K562 (cell line): ENCODE results near the gene KLF17. TPM values are rescaled to one million over a fixed set of nuclear protein-coding genes. Genes with fewer than 3 reads are reported as not detected.

Experiments
- ATAC-seq: fragments of 200-7000 bp; cut with Tn5 transposase; 3 replicates; pipeline ENCODE4 v1.9.1; 2020; ENCODE audit warnings: moderate library complexity
- BruUV-seq: library from RNA; stranded (reverse); fragments of 400-500 nt; replicated peaks from 2 replicates; lab custom pipeline; 2021; lab: Mats Ljungman, UMichigan
- CTCF ChIA-PET: fragments of 300-600 bp; formaldehyde crosslinking; extraction: SDS; loops from one replicate; lab custom pipeline; 2021; ENCODE audit warnings: low intra/inter-chr PET ratio; lab: Yijun Ruan, JAX
- POLR2A ChIA-PET: fragments of 300-600, 350-650 bp; sonication (Branson Sonifier 250); formaldehyde crosslinking; extraction: SDS; loops from one replicate; lab custom pipeline; 2021; ENCODE audit warnings: antibody characterized with exemption, inconsistent platforms; lab: Yijun Ruan, JAX
- DNase-seq, 4 experiments: peaks; one replicate each; pipeline versions ENCODE4 v3.0.0 to v3.0.0-alpha.2; 2011 to 2018; ENCODE audit warnings: low spot score in 3 of 4, mixed read lengths in 3 of 4; ENCODE audit errors: extremely low read depth in 1 of 4
- FAIRE-seq: peaks from 2 replicates; lab custom pipeline; 2011; peaks lifted over from hg19 to GRCh38; lab: Jason Lieb, UNC
- H2AFZ ChIP-seq: 2 replicates; pipeline ENCODE4 v1.6.0; 2011; ENCODE audit warnings: low read depth, low read length, control low read depth, inconsistent platforms
- H3K27ac ChIP-seq: fragments of 200-600 bp; 3 replicates; pipeline ENCODE4 v1.8.0; 2011; ENCODE audit warnings: low read depth, mild to moderate bottlenecking, control low read depth, inconsistent platforms, low read length, moderate library complexity, mixed read lengths; ENCODE audit errors: extremely low read depth
- H3K27me3 ChIP-seq, 2 experiments: fragments of 300-600 bp in 1 of 2; 2 replicates in 1 of 2; 3 replicates in 1 of 2; pipeline versions ENCODE4 v1.6.0 to v1.8.0; 2011; ENCODE audit warnings: inconsistent platforms in 2 of 2, low read length in 2 of 2, mild to moderate bottlenecking in 1 of 2, mixed read lengths in 1 of 2, moderate library complexity in 1 of 2; ENCODE audit not compliant: control insufficient read depth in 2 of 2, insufficient read depth in 2 of 2
- H3K36me3 ChIP-seq: fragments of 300-600 bp; 3 replicates; pipeline ENCODE4 v1.8.0; 2011; ENCODE audit warnings: mild to moderate bottlenecking, low read length, inconsistent platforms; ENCODE audit not compliant: control insufficient read depth, insufficient read depth
- H3K4me1 ChIP-seq, 2 experiments: fragments of 200-600 bp in 1 of 2; replicated peaks in 1 of 2; 2 replicates in 1 of 2; 3 replicates in 1 of 2; pipeline versions ENCODE4 v1.5.1 to v1.8.0; 2011; ENCODE audit warnings: inconsistent platforms in 2 of 2, low read length in 2 of 2, mild to moderate bottlenecking in 1 of 2, mixed read lengths in 1 of 2, moderate library complexity in 1 of 2; ENCODE audit not compliant: control insufficient read depth in 2 of 2, insufficient read depth in 2 of 2
- H3K4me2 ChIP-seq: 2 replicates; pipeline ENCODE4 v1.6.1; 2011; ENCODE audit warnings: low read length, control low read depth, inconsistent platforms, mixed read lengths; ENCODE audit not compliant: insufficient read depth
- H3K4me3 ChIP-seq: fragments of 200-600 bp; sonication (generic), shearing (Covaris generic); 2 replicates; pipeline ENCODE4 v1.5.1; 2016; ENCODE audit warnings: control low read depth, inconsistent platforms
- H3K79me2 ChIP-seq: fragments of 200-600 bp; 3 replicates; pipeline ENCODE4 v1.8.0; 2011; ENCODE audit warnings: low read length, inconsistent platforms; ENCODE audit not compliant: control insufficient read depth, insufficient read depth
- H3K9ac ChIP-seq, 2 experiments: 2 replicates each; pipeline versions ENCODE4 v1.6.0 to v1.6.1; 2011; ENCODE audit warnings: low read depth in 2 of 2, low read length in 2 of 2, control low read depth in 1 of 2, inconsistent platforms in 1 of 2, mild to moderate bottlenecking in 1 of 2, mixed read lengths in 1 of 2; ENCODE audit not compliant: insufficient read depth in 1 of 2
- H3K9me1 ChIP-seq: one replicate; pipeline ENCODE4 v1.6.0; 2011; ENCODE audit warnings: inconsistent platforms, mild to moderate bottlenecking, low read length, moderate library complexity; ENCODE audit not compliant: control insufficient read depth, insufficient read depth
- H3K9me3 ChIP-seq: replicated peaks from 2 replicates; pipeline ENCODE4 v1.5.1; 2011; ENCODE audit warnings: low read depth, low read length, inconsistent platforms; ENCODE audit not compliant: control insufficient read depth, insufficient read depth
- H4K20me1 ChIP-seq: replicated peaks from 2 replicates; pipeline ENCODE4 v1.6.1; 2011; ENCODE audit warnings: low read length, inconsistent platforms, mixed read lengths; ENCODE audit not compliant: control insufficient read depth, insufficient read depth
- C11orf30 ChIP-seq: fragments of 450-650 bp; IDR thresholded peaks from 2 replicates; pipeline ENCODE4 v1.6.1; 2016; ENCODE audit warnings: low read depth, mild to moderate bottlenecking
- CCAR2 ChIP-seq: fragments of 200-400 bp; formaldehyde crosslinking; IDR thresholded peaks from 2 replicates; pipeline ENCODE4 v1.6.1; 2017; ENCODE audit warnings: mild to moderate bottlenecking, low read depth, low read length
- ELF4 ChIP-seq: fragments of 450-650 bp; formaldehyde crosslinking; IDR thresholded peaks from 2 replicates; pipeline ENCODE4 v1.4.0; 2022; ENCODE audit warnings: missing genetic modification characterization
- PHF21A ChIP-seq: fragments of 450-650 bp; IDR thresholded peaks from 2 replicates; pipeline ENCODE4 v1.6.1; 2017; ENCODE audit warnings: low read depth, borderline replicate concordance
- POLR2AphosphoS2 ChIP-seq: IDR thresholded peaks from 2 replicates; pipeline ENCODE4 v1.6.1; 2012; ENCODE audit warnings: low read length, improper control_type of control experiment
- RBM34 ChIP-seq: fragments of 200-400 bp; formaldehyde crosslinking; IDR thresholded peaks from 2 replicates; pipeline ENCODE4 v1.6.1; 2018; ENCODE audit warnings: low read length, borderline replicate concordance; ENCODE audit not compliant: insufficient read depth
- RHOXF2B ChIP-seq: fragments of 250-450 bp; sonication (Bioruptor Pico); conservative IDR thresholded peaks from 2 replicates; pipeline ENCODE4 v1.5.1; 2021
- SAFB ChIP-seq: fragments of 200-400 bp; formaldehyde crosslinking; IDR thresholded peaks from 2 replicates; pipeline ENCODE4 v1.6.1; 2017; ENCODE audit warnings: low read depth, low read length, borderline replicate concordance
- SP2 ChIP-seq: IDR thresholded peaks from 2 replicates; pipeline ENCODE4 v1.6.1; 2011; ENCODE audit warnings: mild to moderate bottlenecking, low read depth, low read length, moderate library complexity; ENCODE audit not compliant: poor library complexity, severe bottlenecking; ENCODE audit errors: extremely low read depth
- SREBF2 ChIP-seq: sonication (generic); formaldehyde crosslinking; IDR thresholded peaks from 2 replicates; pipeline ENCODE4 v1.4.0; 2020; ENCODE audit warnings: mild to moderate bottlenecking, missing genetic modification reagents
- TAF9B ChIP-seq: fragments of 450-650 bp; IDR thresholded peaks from 2 replicates; pipeline ENCODE4 v1.6.1; 2018; ENCODE audit warnings: mild to moderate bottlenecking; ENCODE audit not compliant: partially characterized antibody
- XRCC4 ChIP-seq: IDR thresholded peaks from one replicate; pipeline ENCODE4 v1.6.1; 2011; ENCODE audit not compliant: insufficient read depth, insufficient read length; ENCODE audit errors: extremely low read depth
- ZFP36 ChIP-seq: fragments of 150-350 bp; IDR thresholded peaks from 2 replicates; pipeline ENCODE4 v1.6.1; 2018; ENCODE audit warnings: low read length, low read depth; ENCODE audit not compliant: partially characterized antibody
- WGBS: fragments of 100-300 bp; shearing (Covaris generic); methylation state at CpG from one replicate; pipeline ENCODE4 v1.1.6; 2016; ENCODE audit warnings: low coverage, mixed read lengths; ENCODE audit not compliant: insufficient coverage; ENCODE audit errors: missing lambda C conversion rate; 5-methylcytosine and 5-hydroxymethylcytosine counted together
- in situ Hi-C: fragments of 300-500 bp; cut with MboI; formaldehyde crosslinking; loops from 4 replicates; pipeline ENCODE4 v1.15.0; 2018; ENCODE audit warnings: inconsistent platforms, mixed read lengths
- intact Hi-C: fragments of 100-400 bp; cut with micrococcal nuclease; formaldehyde crosslinking; loops from 2 replicates; pipeline ENCODE4 v1.14.2; 2022
- polyA plus RNA-seq, 8 experiments: library from polyadenylated mRNA; depleted of rRNA in 4 of 8; stranded (reverse) in 5 of 8; unstranded in 3 of 8; fragments of >200 nt; fragmentation: Nextera tagmentation in 2 of 8; fragmentation: Illumina TruSeq in 1 of 8; extraction: Ambion mirVana in 2 of 8; extraction: Trizol in 1 of 8; gene quantifications; 2 replicates each; pipeline versions ENCODE4 v1.2.1 to v1.2.3, GENCODE V29; 2011 to 2014; ENCODE audit warnings: inconsistent platforms in 1 of 8, missing spikeins in 1 of 8
- total RNA-seq, 7 experiments: library from RNA; depleted of rRNA in 6 of 7; stranded (reverse); fragments of >200 nt in 6 of 7; fragmentation: Illumina TruSeq in 2 of 7; extraction: Trizol in 2 of 7; gene quantifications; 2 replicates each; pipeline versions ENCODE4 v1.2.1 to v1.2.3, GENCODE V29; 2011 to 2021; ENCODE audit warnings: low replicate concordance in 1 of 7
- TF ChIP-seq, protein P1 (sequence below), 2 experiments: IDR thresholded peaks; 2 replicates each; pipeline ENCODE4 v1.6.1; 2012; ENCODE audit warnings: improper control_type of control experiment in 2 of 2, low read depth in 2 of 2, low read length in 2 of 2, borderline replicate concordance in 1 of 2

Gene KLF17
- total and polyA plus RNA-seq, 9 of the 15 experiments (the other 6 are each of a cell fraction or from before 2014, with no cell fraction given): 0.01 to 0.24 (median 0.13) TPM; not detected in 6

- TF ChIP-seq, protein P1, sequence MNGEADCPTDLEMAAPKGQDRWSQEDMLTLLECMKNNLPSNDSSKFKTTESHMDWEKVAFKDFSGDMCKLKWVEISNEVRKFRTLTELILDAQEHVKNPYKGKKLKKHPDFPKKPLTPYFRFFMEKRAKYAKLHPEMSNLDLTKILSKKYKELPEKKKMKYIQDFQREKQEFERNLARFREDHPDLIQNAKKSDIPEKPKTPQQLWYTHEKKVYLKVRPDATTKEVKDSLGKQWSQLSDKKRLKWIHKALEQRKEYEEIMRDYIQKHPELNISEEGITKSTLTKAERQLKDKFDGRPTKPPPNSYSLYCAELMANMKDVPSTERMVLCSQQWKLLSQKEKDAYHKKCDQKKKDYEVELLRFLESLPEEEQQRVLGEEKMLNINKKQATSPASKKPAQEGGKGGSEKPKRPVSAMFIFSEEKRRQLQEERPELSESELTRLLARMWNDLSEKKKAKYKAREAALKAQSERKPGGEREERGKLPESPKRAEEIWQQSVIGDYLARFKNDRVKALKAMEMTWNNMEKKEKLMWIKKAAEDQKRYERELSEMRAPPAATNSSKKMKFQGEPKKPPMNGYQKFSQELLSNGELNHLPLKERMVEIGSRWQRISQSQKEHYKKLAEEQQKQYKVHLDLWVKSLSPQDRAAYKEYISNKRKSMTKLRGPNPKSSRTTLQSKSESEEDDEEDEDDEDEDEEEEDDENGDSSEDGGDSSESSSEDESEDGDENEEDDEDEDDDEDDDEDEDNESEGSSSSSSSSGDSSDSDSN (IDR thresholded peaks at IDR 0.05; ENCODE audit: borderline replicate concordance in 1 of 2, low read depth in 2 of 2, low read length in 2 of 2): no peak
- TF ChIP-seq SAFB (no peak), ELF4 (CRISPR knock-in tag) (no peak), POLR2AphosphoS2 (no peak), CCAR2 (no peak)
These were observed at the start of gene KLF17 (continued) for GRCh38 chr1:44118682-44119081.

GRCh38 chr1:44071461-44071860 is 47.2 kb upstream of the KLF17 start:
- POLR2A ChIA-PET: interaction anchor here (0.6 to 1.3 kb wide), 9 partner anchors 10 to 219 kb away, joined by 3 to 5 read pairs (median 3); no protein-coding TSS in a partner anchor
- CTCF ChIA-PET: no interaction called here
- no peaks in the 10 kb centered on the region for H3K9me3 ChIP-seq
- in situ Hi-C loops (no loop called here), intact Hi-C loops (no loop called here)
- H3K27me3 ChIP-seq: peaks cover 16 to 20% of the 10 kb centered on the region in 2 experiments; a peak in 4 of 5 replicates
- WGBS: 0% methylated on average over 3 of the region's 3 CpGs
- no peak overlapping the region for H3K9ac ChIP-seq
- no peak overlapping the region for H3K27ac ChIP-seq
- TF ChIP-seq RHOXF2B (CRISPR knock-in tag) (no peak), ZFP36 (no peak), XRCC4 (no peak), PHF21A (no peak), RBM34 (no peak), SP2 (no peak), C11orf30 (no peak), TAF9B (no peak), SREBF2 (CRISPR knock-in tag) (no peak)
- H3K9me1 ChIP-seq: no peaks in the 10 kb centered on the region
- H3K4me2 ChIP-seq: no peak overlapping the region
- no peak overlapping the region for H2AFZ ChIP-seq
- FAIRE-seq (no peak), ATAC-seq (no peak), DNase-seq (no peak)
- peaks cover 4 to 11% of the 10 kb centered on the region in 2 experiments; a peak in 3 of 5 replicates for H3K4me1 ChIP-seq
- no peaks in the 10 kb centered on the region; the same call in 1 of the 2 replicates for H4K20me1 ChIP-seq
- no peaks in the 10 kb centered on the region for H3K36me3 ChIP-seq
- BruUV-seq: no TSS peak
- H3K79me2 ChIP-seq: no peaks in the 10 kb centered on the region
- no peak overlapping the region for H3K4me3 ChIP-seq
